Measurements from ENCODE around the gene PRDM16. TPM values are rescaled to one million over a fixed set of nuclear protein-coding genes. Genes with fewer than 3 reads are reported as not detected.

The PRDM16 gene
- total and polyA plus RNA-seq, 2 of the 13 experiments (the other 11 are each of a cell fraction or from before 2014, with no cell fraction given) = 0.15 to 0.81 TPM

DNA sequence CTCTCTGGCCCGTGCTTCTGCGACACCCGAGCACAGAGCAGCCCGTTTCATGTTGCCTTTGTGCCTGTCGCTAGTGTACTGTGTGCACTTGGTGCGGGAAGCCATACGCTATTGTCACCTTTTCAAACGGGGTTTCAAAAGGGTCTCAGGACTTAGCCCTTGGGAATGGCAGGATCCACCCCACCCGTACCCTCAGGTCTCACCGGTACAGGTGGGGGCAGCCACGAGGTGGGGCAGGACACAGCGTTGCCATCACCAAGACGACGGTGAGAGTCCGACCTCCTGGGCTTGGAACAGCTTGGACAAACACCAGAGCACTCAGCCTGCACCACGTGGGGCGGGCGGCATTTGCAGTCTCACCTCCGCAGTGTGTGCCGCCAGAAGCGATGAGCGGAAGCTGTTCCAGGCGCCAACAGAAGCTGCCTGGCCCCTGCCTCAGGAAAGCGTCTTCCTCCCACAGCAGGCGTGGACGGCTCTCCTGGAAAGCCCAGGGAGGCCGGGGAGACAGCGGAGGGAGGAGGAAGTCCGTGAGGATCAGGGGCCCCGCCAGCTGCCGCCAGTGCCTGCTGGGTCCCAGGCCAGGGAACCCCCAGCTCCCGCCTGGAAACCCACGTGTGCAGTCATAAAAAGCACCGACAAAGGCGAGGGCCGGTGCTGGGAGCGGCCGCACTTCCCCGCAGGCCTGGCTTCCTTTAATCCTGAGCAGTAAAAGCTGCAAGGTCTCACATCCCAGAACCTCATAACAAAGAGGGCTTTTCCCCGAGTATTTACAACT is 254.2 kb downstream of the PRDM16 start (continued):
- no peak for TF ChIP-seq ZNF326 (CRISPR knock-in tag; IDR thresholded peaks at IDR 0.05; ENCODE audit: borderline replicate concordance)
- TF ChIP-seq SMAD1 (CRISPR knock-in tag; IDR thresholded peaks at IDR 0.05; ENCODE audit: borderline replicate concordance, low read depth) = peak; percentile 52; the same call in 1 of the 2 replicates
- TF ChIP-seq, protein P1, sequence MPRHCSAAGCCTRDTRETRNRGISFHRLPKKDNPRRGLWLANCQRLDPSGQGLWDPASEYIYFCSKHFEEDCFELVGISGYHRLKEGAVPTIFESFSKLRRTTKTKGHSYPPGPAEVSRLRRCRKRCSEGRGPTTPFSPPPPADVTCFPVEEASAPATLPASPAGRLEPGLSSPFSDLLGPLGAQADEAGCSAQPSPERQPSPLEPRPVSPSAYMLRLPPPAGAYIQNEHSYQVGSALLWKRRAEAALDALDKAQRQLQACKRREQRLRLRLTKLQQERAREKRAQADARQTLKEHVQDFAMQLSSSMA (CRISPR knock-in tag; IDR thresholded peaks at IDR 0.05) = 0 out of 2 replicates have a peak, but pooled peaks have one; percentile 42
- peak; percentile 72 for TF ChIP-seq GABPB1 (CRISPR knock-in tag; IDR thresholded peaks at IDR 0.05)
- TF ChIP-seq, protein P2, sequence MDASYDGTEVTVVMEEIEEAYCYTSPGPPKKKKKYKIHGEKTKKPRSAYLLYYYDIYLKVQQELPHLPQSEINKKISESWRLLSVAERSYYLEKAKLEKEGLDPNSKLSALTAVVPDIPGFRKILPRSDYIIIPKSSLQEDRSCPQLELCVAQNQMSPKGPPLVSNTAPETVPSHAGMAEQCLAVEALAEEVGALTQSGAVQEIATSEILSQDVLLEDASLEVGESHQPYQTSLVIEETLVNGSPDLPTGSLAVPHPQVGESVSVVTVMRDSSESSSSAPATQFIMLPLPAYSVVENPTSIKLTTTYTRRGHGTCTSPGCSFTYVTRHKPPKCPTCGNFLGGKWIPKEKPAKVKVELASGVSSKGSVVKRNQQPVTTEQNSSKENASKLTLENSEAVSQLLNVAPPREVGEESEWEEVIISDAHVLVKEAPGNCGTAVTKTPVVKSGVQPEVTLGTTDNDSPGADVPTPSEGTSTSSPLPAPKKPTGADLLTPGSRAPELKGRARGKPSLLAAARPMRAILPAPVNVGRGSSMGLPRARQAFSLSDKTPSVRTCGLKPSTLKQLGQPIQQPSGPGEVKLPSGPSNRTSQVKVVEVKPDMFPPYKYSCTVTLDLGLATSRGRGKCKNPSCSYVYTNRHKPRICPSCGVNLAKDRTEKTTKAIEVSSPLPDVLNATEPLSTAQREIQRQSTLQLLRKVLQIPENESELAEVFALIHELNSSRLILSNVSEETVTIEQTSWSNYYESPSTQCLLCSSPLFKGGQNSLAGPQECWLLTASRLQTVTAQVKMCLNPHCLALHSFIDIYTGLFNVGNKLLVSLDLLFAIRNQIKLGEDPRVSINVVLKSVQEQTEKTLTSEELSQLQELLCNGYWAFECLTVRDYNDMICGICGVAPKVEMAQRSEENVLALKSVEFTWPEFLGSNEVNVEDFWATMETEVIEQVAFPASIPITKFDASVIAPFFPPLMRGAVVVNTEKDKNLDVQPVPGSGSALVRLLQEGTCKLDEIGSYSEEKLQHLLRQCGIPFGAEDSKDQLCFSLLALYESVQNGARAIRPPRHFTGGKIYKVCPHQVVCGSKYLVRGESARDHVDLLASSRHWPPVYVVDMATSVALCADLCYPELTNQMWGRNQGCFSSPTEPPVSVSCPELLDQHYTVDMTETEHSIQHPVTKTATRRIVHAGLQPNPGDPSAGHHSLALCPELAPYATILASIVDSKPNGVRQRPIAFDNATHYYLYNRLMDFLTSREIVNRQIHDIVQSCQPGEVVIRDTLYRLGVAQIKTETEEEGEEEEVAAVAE (CRISPR knock-in tag; IDR thresholded peaks at IDR 0.05; ENCODE audit: borderline replicate concordance) = no peak
- TF ChIP-seq ZSCAN29 (CRISPR knock-in tag; conservative IDR thresholded peaks at IDR 0.05) = no peak; the same call in 1 of the 2 replicates
- TF ChIP-seq ZNF24 (IDR thresholded peaks at IDR 0.05) = no peak
- TF ChIP-seq ZBTB42 (CRISPR knock-in tag; IDR thresholded peaks at IDR 0.05) = no peak
- no peak for TF ChIP-seq ZNF724P (CRISPR knock-in tag; IDR thresholded peaks at IDR 0.05; ENCODE audit: borderline replicate concordance)
- TF ChIP-seq, protein P3, sequence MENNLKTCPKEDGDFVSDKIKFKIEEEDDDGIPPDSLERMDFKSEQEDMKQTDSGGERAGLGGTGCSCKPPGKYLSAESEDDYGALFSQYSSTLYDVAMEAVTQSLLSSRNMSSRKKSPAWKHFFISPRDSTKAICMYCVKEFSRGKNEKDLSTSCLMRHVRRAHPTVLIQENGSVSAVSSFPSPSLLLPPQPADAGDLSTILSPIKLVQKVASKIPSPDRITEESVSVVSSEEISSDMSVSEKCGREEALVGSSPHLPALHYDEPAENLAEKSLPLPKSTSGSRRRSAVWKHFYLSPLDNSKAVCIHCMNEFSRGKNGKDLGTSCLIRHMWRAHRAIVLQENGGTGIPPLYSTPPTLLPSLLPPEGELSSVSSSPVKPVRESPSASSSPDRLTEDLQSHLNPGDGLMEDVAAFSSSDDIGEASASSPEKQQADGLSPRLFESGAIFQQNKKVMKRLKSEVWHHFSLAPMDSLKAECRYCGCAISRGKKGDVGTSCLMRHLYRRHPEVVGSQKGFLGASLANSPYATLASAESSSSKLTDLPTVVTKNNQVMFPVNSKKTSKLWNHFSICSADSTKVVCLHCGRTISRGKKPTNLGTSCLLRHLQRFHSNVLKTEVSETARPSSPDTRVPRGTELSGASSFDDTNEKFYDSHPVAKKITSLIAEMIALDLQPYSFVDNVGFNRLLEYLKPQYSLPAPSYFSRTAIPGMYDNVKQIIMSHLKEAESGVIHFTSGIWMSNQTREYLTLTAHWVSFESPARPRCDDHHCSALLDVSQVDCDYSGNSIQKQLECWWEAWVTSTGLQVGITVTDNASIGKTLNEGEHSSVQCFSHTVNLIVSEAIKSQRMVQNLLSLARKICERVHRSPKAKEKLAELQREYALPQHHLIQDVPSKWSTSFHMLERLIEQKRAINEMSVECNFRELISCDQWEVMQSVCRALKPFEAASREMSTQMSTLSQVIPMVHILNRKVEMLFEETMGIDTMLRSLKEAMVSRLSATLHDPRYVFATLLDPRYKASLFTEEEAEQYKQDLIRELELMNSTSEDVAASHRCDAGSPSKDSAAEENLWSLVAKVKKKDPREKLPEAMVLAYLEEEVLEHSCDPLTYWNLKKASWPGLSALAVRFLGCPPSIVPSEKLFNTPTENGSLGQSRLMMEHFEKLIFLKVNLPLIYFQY (CRISPR knock-in tag; IDR thresholded peaks at IDR 0.05; ENCODE audit: borderline replicate concordance) = no peak
- no peak for TF ChIP-seq FOXA1 (IDR thresholded peaks at IDR 0.05)
- TF ChIP-seq FOXA1 (CRISPR knock-in tag; IDR thresholded peaks at IDR 0.05) = 0 out of 2 replicates have a peak, but pooled peaks have one; percentile 4
- no peak for TF ChIP-seq TCF12 (IDR thresholded peaks at IDR 0.05)
- no peak for TF ChIP-seq TCF12 (CRISPR knock-in tag; IDR thresholded peaks at IDR 0.05)
- TF ChIP-seq, protein P4, sequence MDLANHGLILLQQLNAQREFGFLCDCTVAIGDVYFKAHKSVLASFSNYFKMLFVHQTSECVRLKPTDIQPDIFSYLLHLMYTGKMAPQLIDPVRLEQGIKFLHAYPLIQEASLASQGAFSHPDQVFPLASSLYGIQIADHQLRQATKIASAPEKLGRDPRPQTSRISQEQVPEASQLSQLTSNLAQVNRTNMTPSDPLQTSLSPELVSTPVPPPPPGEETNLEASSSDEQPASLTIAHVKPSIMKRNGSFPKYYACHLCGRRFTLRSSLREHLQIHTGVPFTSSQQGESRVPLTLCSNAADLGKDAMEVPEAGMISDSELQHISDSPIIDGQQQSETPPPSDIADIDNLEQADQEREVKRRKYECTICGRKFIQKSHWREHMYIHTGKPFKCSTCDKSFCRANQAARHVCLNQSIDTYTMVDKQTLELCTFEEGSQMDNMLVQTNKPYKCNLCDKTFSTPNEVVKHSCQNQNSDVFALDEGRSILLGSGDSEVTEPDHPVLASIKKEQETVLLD (CRISPR knock-in tag; IDR thresholded peaks at IDR 0.05; ENCODE audit: low read depth) = no peak
- peak; percentile 41; the same call in 1 of the 2 replicates for TF ChIP-seq RARA (CRISPR knock-in tag; IDR thresholded peaks at IDR 0.05)
- TF ChIP-seq, protein P5, sequence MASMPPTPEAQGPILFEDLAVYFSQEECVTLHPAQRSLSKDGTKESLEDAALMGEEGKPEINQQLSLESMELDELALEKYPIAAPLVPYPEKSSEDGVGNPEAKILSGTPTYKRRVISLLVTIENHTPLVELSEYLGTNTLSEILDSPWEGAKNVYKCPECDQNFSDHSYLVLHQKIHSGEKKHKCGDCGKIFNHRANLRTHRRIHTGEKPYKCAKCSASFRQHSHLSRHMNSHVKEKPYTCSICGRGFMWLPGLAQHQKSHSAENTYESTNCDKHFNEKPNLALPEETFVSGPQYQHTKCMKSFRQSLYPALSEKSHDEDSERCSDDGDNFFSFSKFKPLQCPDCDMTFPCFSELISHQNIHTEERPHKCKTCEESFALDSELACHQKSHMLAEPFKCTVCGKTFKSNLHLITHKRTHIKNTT (CRISPR knock-in tag; IDR thresholded peaks at IDR 0.05) = no peak
